Skeletal muscle cell (primary cell): ENCODE results near the gene ZNF189.
A peak's percentile ranks its signal among the peaks of the same experiment; 100 is the strongest.
"Not testable (repeated sequence)": the region's sequence is repeated elsewhere in the genome, so short reads cannot be mapped to it uniquely, and the experiment has no call there.

ENCODE experiments used
- DNase-seq: peaks from one replicate; pipeline ENCODE4 v3.0.0-alpha.2; 2010; ENCODE audit warnings: low read depth
- H3K4me3 ChIP-seq: 2 replicates; pipeline ENCODE4 v1.5.1; 2011; ENCODE audit warnings: low read depth, mild to moderate bottlenecking, control low read depth, low read length, moderate library complexity

The ZNF189 gene

GRCh38 chr9:101376111-101376848, 22.4 kb upstream of the ZNF189 start:
- no peak overlapping the region for H3K4me3 ChIP-seq
- DNase-seq, result peak; percentile 64

- no peak overlapping the region for H3K4me3 ChIP-seq
- DNase-seq, result no peak
Observed at GRCh38 chr9:101380295-101380694, 18.4 kb upstream of the ZNF189 start.

- DNase-seq, result no peak
- no peak overlapping the region for H3K4me3 ChIP-seq
Observed at GRCh38 chr9:101381118-101381517, 17.5 kb upstream of the ZNF189 start.

- H3K4me3 ChIP-seq, result no peak overlapping the region
- DNase-seq, result no peak
Observed at GRCh38 chr9:101381833-101382342, 16.8 kb upstream of the ZNF189 start.

GRCh38 chr9:101383361-101383760, 15.3 kb upstream of the ZNF189 start:
- no peak for DNase-seq
- no peak overlapping the region for H3K4me3 ChIP-seq

GRCh38 chr9:101384873-101385536, 13.6 kb upstream of the ZNF189 start, which contains the start of gene BAAT:
BAAT (minus strand) TSS chr9:101385006; CDS start chr9:101371404, 13,602 bp downstream.
- not testable (repeated sequence) for DNase-seq, H3K4me3 ChIP-seq

GRCh38 chr9:101387871-101388506, 10.7 kb upstream of the ZNF189 start:
- DNase-seq, result no peak
- H3K4me3 ChIP-seq, result no peak overlapping the region

GRCh38 chr9:101388507-101388993, 10.1 kb upstream of the ZNF189 start:
- no peak for DNase-seq
- no peak overlapping the region for H3K4me3 ChIP-seq

- H3K4me3 ChIP-seq, result no peak overlapping the region
- no peak for DNase-seq
Observed at GRCh38 chr9:101393135-101393534, 5.5 kb upstream of the ZNF189 start.

- DNase-seq, result no peak
- no peak overlapping the region for H3K4me3 ChIP-seq
Observed at GRCh38 chr9:101394687-101395086, 4.0 kb upstream of the ZNF189 start.

GRCh38 chr9:101397746-101398067, 944 bp upstream of the ZNF189 start:
- peak overlapping the region; percentile 83 for H3K4me3 ChIP-seq
- no peak for DNase-seq

GRCh38 chr9:101398930-101399642, 435 bp downstream of the ZNF189 start:
- no peak for DNase-seq
- peak overlapping the region; percentile 83 for H3K4me3 ChIP-seq

- DNase-seq, result no peak
- peak overlapping the region; percentile 83 for H3K4me3 ChIP-seq
Observed at GRCh38 chr9:101399643-101399970, 956 bp downstream of the ZNF189 start.

- no peak for DNase-seq
- H3K4me3 ChIP-seq, result peak overlapping the region; percentile 83
Observed at GRCh38 chr9:101400120-101400519, 1.5 kb downstream of the ZNF189 start.

GRCh38 chr9:101403516-101404285, 5.0 kb downstream of the ZNF189 start:
- H3K4me3 ChIP-seq, result no peak overlapping the region
- DNase-seq, result no peak

- no peak for DNase-seq
- H3K4me3 ChIP-seq, result no peak overlapping the region
Observed at GRCh38 chr9:101408374-101409078, 9.9 kb downstream of the ZNF189 start.

GRCh38 chr9:101409079-101409477, 10.4 kb downstream of the ZNF189 start:
- DNase-seq, result no peak
- no peak overlapping the region for H3K4me3 ChIP-seq

GRCh38 chr9:101414839-101415238, 16.2 kb downstream of the ZNF189 start:
- DNase-seq, result no peak
- no peak overlapping the region for H3K4me3 ChIP-seq

- H3K4me3 ChIP-seq, result no peak overlapping the region
- no peak for DNase-seq
Observed at GRCh38 chr9:101415578-101415977, 16.9 kb downstream of the ZNF189 start.
